Esophagus squamous epithelium (tissue), 5 donors: ENCODE data around the gene KANSL3. TPM values are rescaled to one million over a fixed set of nuclear protein-coding genes. Genes with fewer than 3 reads are reported as not detected.
A peak's percentile ranks its signal among the peaks of the same experiment; 100 is the strongest.

Experiments used
- DNase-seq: peaks from one replicate; lab custom pipeline; 2025; lab: John Stamatoyannopoulos, UW
- H3K27ac ChIP-seq, 4 donors: fragments of 200-600 bp; sonication (generic); one replicate each; pipeline ENCODE4 v1.5.1; 2016 to 2019; ENCODE audit warnings: mild to moderate bottlenecking in 1 of 4
- H3K27me3 ChIP-seq, 4 donors: fragments of 200-600 bp; sonication (generic); 1 replicate in 3 of 4; 2 replicates in 1 of 4; pipeline versions ENCODE4 v1.5.1 to v1.6.0; 2017 to 2021; ENCODE audit warnings: antibody characterized with exemption in 1 of 4
- H3K36me3 ChIP-seq, 3 donors: fragments of 200-600 bp; sonication (generic); one replicate each; pipeline ENCODE4 v1.5.1; 2016 to 2019
- H3K4me1 ChIP-seq, 3 donors: fragments of 200-600 bp; sonication (generic); one replicate each; pipeline ENCODE4 v1.5.1; 2017 to 2019
- H3K4me3 ChIP-seq, 4 donors: fragments of 200-600 bp; sonication (generic); 1 replicate in 3 of 4; 2 replicates in 1 of 4; pipeline ENCODE4 v1.5.1; 2016 to 2019; ENCODE audit warnings: mild to moderate bottlenecking in 2 of 4, moderate library complexity in 1 of 4
- H3K9me3 ChIP-seq, 3 donors: fragments of 200-600 bp; sonication (generic); one replicate each; pipeline ENCODE4 v1.5.1; 2016 to 2019
- CTCF ChIP-seq, 6 experiments: fragments of 450-650 bp in 4 of 6; fragments of 200-600 bp in 2 of 6; sonication (generic) in 2 of 6; IDR thresholded peaks; one replicate each; pipeline ENCODE4 v1.5.1; 2016 to 2019; ENCODE audit warnings: antibody characterized with exemption in 6 of 6, mild to moderate bottlenecking in 4 of 6, moderate library complexity in 4 of 6
- POLR2A ChIP-seq, 4 donors: fragments of 450-650 bp; IDR thresholded peaks; one replicate each; pipeline ENCODE4 v1.6.1; 2017; ENCODE audit warnings: antibody characterized with exemption in 4 of 4, mild to moderate bottlenecking in 4 of 4, moderate library complexity in 3 of 4
- WGBS, 2 donors: methylation state at CpG; one replicate each; pipeline ENCODE4 v1.1.5; 2018; 5-methylcytosine and 5-hydroxymethylcytosine counted together
- intact Hi-C: fragments of 100-400 bp; cut with DNase I; formaldehyde crosslinking; loops from one replicate; pipeline ENCODE4 v1.15.0; 2022
- total RNA-seq, 4 donors: library from RNA; depleted of rRNA; stranded (reverse); fragments of >200 nt; gene quantifications; one replicate each; pipeline ENCODE4 v1.1.0, GENCODE V29; 2016
- donor health status: DM: yes; HTN: yes; CAD: no.

KANSL3 gene
- total RNA-seq, 4 donors from 2014 or later = 16.0 to 45.2 (median 18.1) TPM

- intact Hi-C loops = no loop called here
- Histone ChIP-seq H3K9me3 (no peaks in the 10 kb centered on the region), H3K27me3 (no peaks in the 10 kb centered on the region), H3K4me1 (peaks cover 0 to 16% (median 0%) of the 10 kb centered on the region in 3 donors), H3K4me3 (no peak overlapping the region), H3K27ac (no peak overlapping the region), H3K36me3 (peaks cover 13 to 99% (median 34%) of the 10 kb centered on the region in 3 donors)
- DNase-seq = no peak
- TF ChIP-seq CTCF (IDR thresholded peaks at IDR 0.05) (no peak), POLR2A (IDR thresholded peaks at IDR 0.05) (no peak)
Measured at GRCh38 chr2:96596596-96596995, 41.5 kb downstream of the KANSL3 start.

GRCh38 chr2:96594691-96595152, 43.4 kb downstream of the KANSL3 start:
- Histone ChIP-seq H3K36me3 (peaks cover 9 to 88% (median 25%) of the 10 kb centered on the region in 3 donors), H3K27ac (peak overlapping the region in 1 of 4 donors; percentile 5), H3K27me3 (no peaks in the 10 kb centered on the region), H3K4me1 (peaks cover 0 to 16% (median 0%) of the 10 kb centered on the region in 3 donors), H3K4me3 (no peak overlapping the region), H3K9me3 (no peaks in the 10 kb centered on the region)
- intact Hi-C loops = no loop called here
- no peak for DNase-seq
- TF ChIP-seq CTCF (IDR thresholded peaks at IDR 0.05) (no peak), POLR2A (IDR thresholded peaks at IDR 0.05) (no peak)
- 90% methylated on average over 4 of the region's 5 CpGs; no CpG with 5 or more reads in 1 of the 2 donors for WGBS, 2 donors

GRCh38 chr2:96594282-96594681, 43.8 kb downstream of the KANSL3 start:
- TF ChIP-seq POLR2A (IDR thresholded peaks at IDR 0.05) (no peak), CTCF (IDR thresholded peaks at IDR 0.05) (no peak)
- peak overlapping the region in 1 of 4 donors; percentile 5 for H3K27ac ChIP-seq
- H3K36me3 ChIP-seq = peaks cover 9 to 86% (median 25%) of the 10 kb centered on the region in 3 donors
- peaks cover 0 to 14% (median 0%) of the 10 kb centered on the region in 3 donors for H3K4me1 ChIP-seq
- no peak for DNase-seq
- H3K4me3 ChIP-seq = no peak overlapping the region
- intact Hi-C loops = no loop called here
- H3K27me3 ChIP-seq = no peaks in the 10 kb centered on the region
- no peaks in the 10 kb centered on the region for H3K9me3 ChIP-seq
- WGBS, 2 donors = 78 to 86% methylated on average over 3 of the region's 3 CpGs

- intact Hi-C loops = no loop called here
- no peak for DNase-seq
- Histone ChIP-seq H3K9me3 (no peaks in the 10 kb centered on the region), H3K27me3 (no peaks in the 10 kb centered on the region), H3K4me1 (peaks cover 0 to 3% (median 0%) of the 10 kb centered on the region in 3 donors), H3K27ac (no peak overlapping the region), H3K4me3 (no peak overlapping the region), H3K36me3 (peaks cover 9 to 67% (median 22%) of the 10 kb centered on the region in 3 donors)
- WGBS, 2 donors = 92 to 100% methylated on average over 3 of the region's 3 CpGs
- no peak for TF ChIP-seq CTCF (IDR thresholded peaks at IDR 0.05)
- no peak for TF ChIP-seq POLR2A (IDR thresholded peaks at IDR 0.05)
Measured at GRCh38 chr2:96591494-96591893, 46.6 kb downstream of the KANSL3 start.

- Histone ChIP-seq H3K27ac (no peak overlapping the region), H3K4me3 (no peak overlapping the region), H3K36me3 (peaks cover 9 to 65% (median 18%) of the 10 kb centered on the region in 3 donors), H3K4me1 (peaks cover 0 to 3% (median 0%) of the 10 kb centered on the region in 3 donors), H3K9me3 (no peaks in the 10 kb centered on the region), H3K27me3 (no peaks in the 10 kb centered on the region)
- TF ChIP-seq POLR2A (IDR thresholded peaks at IDR 0.05) (no peak), CTCF (IDR thresholded peaks at IDR 0.05) (no peak)
- intact Hi-C loops = no loop called here
- WGBS, 2 donors = 55 to 64% methylated on average over 2 of the region's 2 CpGs
- DNase-seq = no peak
Measured at GRCh38 chr2:96591054-96591453, 47.1 kb downstream of the KANSL3 start.
